Mesangial cell (primary cell): ENCODE data around the gene TPH1. TPM values are rescaled to one million over a fixed set of nuclear protein-coding genes. Genes with fewer than 3 reads are reported as not detected.

Source experiments
- total RNA-seq: library from RNA; depleted of rRNA; stranded (reverse); fragments of >200 nt; gene quantifications from 2 replicates; pipeline ENCODE4 v1.2.3, GENCODE V29; 2015

The TPH1 gene
- under 0.01 TPM in 1 of 2 replicates, not detected in the other for total RNA-seq

GRCh38 chr11:18046116-18046777, at the start of gene TPH1:
TSS of gene TPH1 (minus strand) at chr11:18046269. CDS start at chr11:18040762, 5,507 bp downstream.

GRCh38 chr11:18012906-18013781, 32.9 kb downstream of the TPH1 start, which contains the start of gene SERGEF:
TSS of gene SERGEF (minus strand) at chr11:18013047. CDS start at chr11:18013010, 37 bp downstream.

Other genes with a start within 250 kb of the TPH1 start
- gene SERGEF, start 33.2 kb downstream of the TPH1 start, total RNA-seq, result 17.4 and 27.8 TPM in 2 replicates
- gene SAAL1, start 59.8 kb upstream of the TPH1 start, total RNA-seq, result 10.8 and 21.3 TPM in 2 replicates
- not detected in 2 replicates for gene MRGPRX3, start 86.3 kb upstream of the TPH1 start, total RNA-seq
- not detected in 2 replicates for gene MRGPRX4, start 126.6 kb upstream of the TPH1 start, total RNA-seq
- 0.33 TPM in 1 of 2 replicates, not detected in the other for gene SAA4, start 190.5 kb upstream of the TPH1 start, total RNA-seq
- 0.81 TPM in 1 of 2 replicates, not detected in the other for gene SAA2, start 202.4 kb upstream of the TPH1 start, total RNA-seq
- 0.51 TPM in 1 of 2 replicates, not detected in the other for gene SAA1, start 220.0 kb upstream of the TPH1 start, total RNA-seq